H7 (cell line): Measurements from ENCODE around the gene DXO. TPM values are rescaled to one million over a fixed set of nuclear protein-coding genes. Genes with fewer than 3 reads are reported as not detected.
A peak's percentile ranks its signal among the peaks of the same experiment; 100 is the strongest.
"Not testable (repeated sequence)": the region's sequence is repeated elsewhere in the genome, so short reads cannot be mapped to it uniquely, and the experiment has no call there.

Source experiments
- DNase-seq: peaks from one replicate; pipeline ENCODE4 v3.0.0; 2012
- H3K27me3 ChIP-seq: 2 replicates; pipeline ENCODE4 v1.6.0; 2011; ENCODE audit warnings: mild to moderate bottlenecking, low read length; ENCODE audit not compliant: control insufficient read depth, insufficient read depth
- H3K36me3 ChIP-seq: replicated peaks from 2 replicates; pipeline ENCODE4 v1.5.1; 2011; ENCODE audit warnings: low read length; ENCODE audit not compliant: control insufficient read depth, insufficient read depth
- H3K4me3 ChIP-seq: 2 replicates; pipeline ENCODE4 v1.5.1; 2011; ENCODE audit warnings: low read depth, mild to moderate bottlenecking, control low read depth, low read length, moderate library complexity; ENCODE audit not compliant: insufficient read depth
- total RNA-seq: library from RNA; depleted of rRNA; stranded (reverse); fragments of >200 nt; shearing (Covaris generic); gene quantifications from 2 replicates; pipeline ENCODE4 v1.2.3, GENCODE V29; 2014; rRNA removed

DXO gene
- total RNA-seq, 1 experiment from 2014 or later = 19.9 TPM

- no peaks in the 10 kb centered on the region for H3K27me3 ChIP-seq
- no peaks in the 10 kb centered on the region for H3K36me3 ChIP-seq
- DNase-seq = no peak
- H3K4me3 ChIP-seq = no peak overlapping the region
These were observed 36.9 kb downstream of the DXO start for GRCh38 chr6:31935021-31935420.

- no peak for DNase-seq
- Histone ChIP-seq H3K27me3 (no peaks in the 10 kb centered on the region), H3K4me3 (no peak overlapping the region), H3K36me3 (no peaks in the 10 kb centered on the region)
These were observed 38.4 kb downstream of the DXO start for GRCh38 chr6:31933537-31933936.

DNA sequence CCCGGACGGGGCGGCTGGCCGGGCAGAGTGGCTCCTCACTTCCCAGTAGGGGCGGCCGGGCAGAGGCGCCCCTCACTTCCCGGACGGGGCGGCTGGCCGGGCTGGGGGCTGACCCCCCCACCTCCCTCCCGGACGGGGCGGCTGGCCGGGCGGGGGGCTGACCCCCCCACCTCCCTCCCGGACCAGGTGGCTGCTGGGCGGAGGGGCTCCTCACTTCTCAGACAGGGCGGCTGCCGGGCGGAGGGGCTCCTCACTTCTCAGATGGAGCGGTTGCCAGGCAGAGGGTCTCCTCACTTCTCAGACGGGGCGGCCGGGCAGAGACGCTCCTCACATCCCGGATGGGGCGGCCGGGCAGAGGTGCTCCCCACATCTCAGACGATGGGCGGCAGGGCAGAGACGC, 39.8 kb downstream of the DXO start:
- H3K27me3 ChIP-seq, H3K36me3 ChIP-seq, H3K4me3 ChIP-seq, DNase-seq: not testable (repeated sequence)

- DNase-seq = no peak
- no peaks in the 10 kb centered on the region for H3K27me3 ChIP-seq
- no peaks in the 10 kb centered on the region for H3K36me3 ChIP-seq
- no peak overlapping the region for H3K4me3 ChIP-seq
These were observed 41.0 kb downstream of the DXO start for GRCh38 chr6:31930962-31931361.

GRCh38 chr6:31928672-31928939, 43.3 kb downstream of the DXO start:
- Histone ChIP-seq H3K27me3 (no peaks in the 10 kb centered on the region), H3K36me3 (no peaks in the 10 kb centered on the region), H3K4me3 (no peak overlapping the region)
- no peak for DNase-seq

DNA sequence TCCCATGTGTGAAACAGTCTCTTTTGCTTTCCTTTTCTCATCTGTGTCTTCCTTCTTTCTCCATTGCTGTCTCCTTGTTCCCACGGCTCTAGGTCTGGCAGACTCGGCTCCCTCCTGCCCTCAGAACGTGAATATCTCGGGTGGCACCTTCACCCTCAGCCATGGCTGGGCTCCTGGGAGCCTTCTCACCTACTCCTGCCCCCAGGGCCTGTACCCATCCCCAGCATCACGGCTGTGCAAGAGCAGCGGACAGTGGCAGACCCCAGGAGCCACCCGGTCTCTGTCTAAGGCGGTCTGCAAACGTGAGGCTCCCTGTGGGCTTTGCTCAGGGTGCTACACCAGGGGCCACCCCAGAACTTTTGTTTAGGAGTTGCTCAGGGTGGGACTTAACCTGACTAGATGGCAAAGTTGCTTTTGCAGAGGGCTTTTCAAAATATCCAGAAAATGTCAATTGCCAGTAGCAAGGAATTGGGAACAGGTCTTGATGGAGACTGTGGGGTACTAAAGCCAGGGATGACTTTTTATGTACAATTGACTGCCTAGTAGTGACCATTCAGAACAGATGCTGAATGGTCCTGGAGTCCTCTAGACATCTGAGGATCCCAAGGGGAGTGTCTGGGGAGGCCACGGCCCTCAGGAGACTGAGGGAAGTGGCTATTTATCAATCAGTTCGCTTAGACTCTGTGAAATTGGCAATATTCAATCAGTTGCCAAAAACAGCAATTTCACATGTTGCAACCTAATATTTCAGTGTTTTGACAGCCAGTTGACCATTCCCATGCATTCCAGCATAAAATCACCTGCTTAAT, 43.9 kb downstream of the DXO start:
- DNase-seq = no peak
- no peaks in the 10 kb centered on the region for H3K27me3 ChIP-seq
- H3K4me3 ChIP-seq = no peak overlapping the region
- no peaks in the 10 kb centered on the region for H3K36me3 ChIP-seq

DNA sequence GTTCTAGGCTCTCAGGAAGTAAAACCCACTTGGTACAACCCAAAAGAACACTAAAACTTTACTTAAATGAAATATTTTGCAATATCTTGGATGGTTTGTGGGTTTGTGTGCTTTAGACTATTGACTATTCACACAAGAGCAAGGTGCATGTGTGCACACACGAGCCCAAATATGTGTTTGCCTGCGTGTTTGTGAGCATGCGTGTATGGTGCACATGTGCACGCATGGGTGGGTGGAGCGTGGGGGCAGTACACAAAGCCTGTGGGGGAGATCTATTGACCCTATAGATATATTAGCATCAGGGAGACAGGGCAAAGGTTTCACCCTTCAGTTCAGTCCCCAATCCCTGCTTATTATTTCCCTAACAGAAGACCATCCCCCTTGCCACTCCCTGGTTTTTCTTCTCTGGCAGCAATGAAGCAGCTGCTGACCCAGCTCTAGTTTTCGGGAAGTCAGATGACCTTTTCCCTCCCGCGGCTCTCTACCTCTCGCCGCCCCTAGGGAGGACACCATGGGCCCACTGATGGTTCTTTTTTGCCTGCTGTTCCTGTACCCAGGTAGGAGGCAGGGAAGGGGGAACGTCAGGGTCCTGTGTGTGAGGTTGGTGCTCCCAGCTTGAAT, 44.6 kb downstream of the DXO start, which contains the start of gene C2:
C2 (plus strand) TSS at position 476 of the 621 bp plus-strand sequence; CDS start at position 512, 36 bp downstream.
- no peaks in the 10 kb centered on the region for H3K36me3 ChIP-seq
- no peaks in the 10 kb centered on the region for H3K27me3 ChIP-seq
- no peak for DNase-seq
- no peak within 1 kb of the TSS for H3K4me3 ChIP-seq

DNA sequence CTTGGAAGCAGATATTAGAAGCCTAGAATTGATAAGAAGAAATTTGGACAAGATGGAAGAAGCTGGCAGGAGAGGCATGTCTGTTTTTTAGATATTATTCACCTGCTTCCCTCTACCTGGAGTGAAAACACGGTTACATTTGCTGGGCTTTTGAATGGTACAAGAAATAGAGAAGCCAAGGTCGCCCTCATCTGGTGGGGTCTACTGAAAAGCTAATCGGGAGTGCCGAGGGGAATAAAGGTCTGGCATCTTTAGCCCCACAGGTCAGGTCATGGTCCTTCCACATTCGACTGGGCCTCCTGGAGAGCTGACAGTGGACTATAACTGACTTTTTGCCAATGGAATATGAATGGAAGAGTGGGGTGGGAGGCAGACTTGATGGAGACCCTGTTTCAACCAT, 49.0 kb downstream of the DXO start:
- DNase-seq = peak; percentile 78

GRCh38 chr6:31920811-31921210, 51.1 kb downstream of the DXO start:
- Histone ChIP-seq H3K4me3 (no peak overlapping the region), H3K36me3 (no peaks in the 10 kb centered on the region), H3K27me3 (no peaks in the 10 kb centered on the region)
- no peak for DNase-seq

More for the DNA sequence above, 49.0 kb downstream of the DXO start:
- Histone ChIP-seq H3K27me3 (no peaks in the 10 kb centered on the region), H3K36me3 (no peaks in the 10 kb centered on the region), H3K4me3 (no peak overlapping the region)

Other genes with a start within 250 kb of the DXO start
- not detected in 2 replicates for gene MPIG6B, start 248.8 kb downstream of the DXO start, total RNA-seq
- 83.6 and 99.2 TPM in 2 replicates for gene DDAH2, start 242.8 kb downstream of the DXO start, total RNA-seq
- gene CLIC1, start 235.6 kb downstream of the DXO start, total RNA-seq = 456 and 621 TPM in 2 replicates
- 19.5 and 28.4 TPM in 2 replicates for gene MSH5, start 232.1 kb downstream of the DXO start, total RNA-seq
- gene SAPCD1, start 209.5 kb downstream of the DXO start, total RNA-seq = 1.8 and 7.7 TPM in 2 replicates
- 0.44 and 2.1 TPM in 2 replicates for gene VWA7, start 194.8 kb downstream of the DXO start, total RNA-seq
- 114 and 115 TPM in 2 replicates for gene VARS1, start 176.4 kb downstream of the DXO start, total RNA-seq
- 108 and 150 TPM in 2 replicates for gene LSM2, start 165.2 kb downstream of the DXO start, total RNA-seq
- 0.15 and 0.55 TPM in 2 replicates for gene HSPA1L, start 156.9 kb downstream of the DXO start, total RNA-seq
- gene HSPA1A, start 156.6 kb downstream of the DXO start, total RNA-seq = 45.7 and 58.5 TPM in 2 replicates
- 63.3 and 70.4 TPM in 2 replicates for gene HSPA1B, start 144.4 kb downstream of the DXO start, total RNA-seq
- gene NEU1, start 109.3 kb downstream of the DXO start, total RNA-seq = 56.2 and 58.6 TPM in 2 replicates
- gene SLC44A4, start 93.1 kb downstream of the DXO start, total RNA-seq = 0.42 and 0.48 TPM in 2 replicates
- 134 and 136 TPM in 2 replicates for gene EHMT2, start 74.4 kb downstream of the DXO start, total RNA-seq
- 7.9 and 8.7 TPM in 2 replicates for gene ZBTB12, start 70.1 kb downstream of the DXO start, total RNA-seq
- gene C2, start 44.4 kb downstream of the DXO start, total RNA-seq = 0.63 and 1.7 TPM in 2 replicates
- gene CFB, start 26.0 kb downstream of the DXO start, total RNA-seq = not detected in 2 replicates
- gene NELFE, start 13.2 kb downstream of the DXO start, total RNA-seq = 109 and 115 TPM in 2 replicates
- 47.2 and 57.6 TPM in 2 replicates for gene SKIC2, start 13.0 kb downstream of the DXO start, total RNA-seq
- gene C4A, start 9.9 kb upstream of the DXO start, total RNA-seq = 0.35 and 1.5 TPM in 2 replicates
- 1.1 and 1.9 TPM in 2 replicates for gene C4B, start 42.7 kb upstream of the DXO start, total RNA-seq
- 0.11 TPM in 1 of 2 replicates, not detected in the other for gene CYP21A2, start 66.3 kb upstream of the DXO start, total RNA-seq
- 2.7 and 4.4 TPM in 2 replicates for gene TNXB, start 137.2 kb upstream of the DXO start, total RNA-seq
- 25.1 and 26.2 TPM in 2 replicates for gene ATF6B, start 156.1 kb upstream of the DXO start, total RNA-seq
- gene FKBPL, start 158.2 kb upstream of the DXO start, total RNA-seq = 12.5 and 12.8 TPM in 2 replicates
- 0.14 TPM in 1 of 2 replicates, not detected in the other for gene PRRT1, start 179.8 kb upstream of the DXO start, total RNA-seq
- gene PPT2, start 182.0 kb upstream of the DXO start, total RNA-seq = 24.7 and 25.5 TPM in 2 replicates
- 4.3 and 5.9 TPM in 2 replicates for gene EGFL8, start 192.5 kb upstream of the DXO start, total RNA-seq
- 99.3 and 113 TPM in 2 replicates for gene AGPAT1, start 203.9 kb upstream of the DXO start, total RNA-seq
- 94.6 and 99.0 TPM in 2 replicates for gene RNF5, start 206.3 kb upstream of the DXO start, total RNA-seq
- 2.2 and 2.8 TPM in 2 replicates for gene AGER, start 212.1 kb upstream of the DXO start, total RNA-seq
- 64.2 and 67.7 TPM in 2 replicates for gene PBX2, start 218.1 kb upstream of the DXO start, total RNA-seq
- 21.2 and 26.8 TPM in 2 replicates for gene GPSM3, start 220.5 kb upstream of the DXO start, total RNA-seq